Astrocyte of the cerebellum (primary cell): ENCODE results near the gene SLC6A8.
"Not testable (repeated sequence)": the region's sequence is repeated elsewhere in the genome, so short reads cannot be mapped to it uniquely, and the experiment has no call there.

Source experiments
- DNase-seq: peaks from one replicate; pipeline ENCODE4 v3.0.0-alpha.2; 2011; ENCODE audit warnings: low read depth
- H3K4me3 ChIP-seq: 2 replicates; pipeline ENCODE4 v1.5.1; 2011; ENCODE audit warnings: mild to moderate bottlenecking, low read depth, low read length, moderate library complexity
- in situ Hi-C: cut with HindIII; loops from 2 replicates; pipeline ENCODE4 v1.10.0; 2017; ENCODE audit warnings: low sequenced_read_pairs
- TF ChIP-seq, protein P1 (sequence below): IDR thresholded peaks from 2 replicates; pipeline ENCODE4 v1.5.1; 2012; ENCODE audit warnings: low read length, low read depth, moderate library complexity, mild to moderate bottlenecking; ENCODE audit errors: missing control alignments

The SLC6A8 gene

DNA sequence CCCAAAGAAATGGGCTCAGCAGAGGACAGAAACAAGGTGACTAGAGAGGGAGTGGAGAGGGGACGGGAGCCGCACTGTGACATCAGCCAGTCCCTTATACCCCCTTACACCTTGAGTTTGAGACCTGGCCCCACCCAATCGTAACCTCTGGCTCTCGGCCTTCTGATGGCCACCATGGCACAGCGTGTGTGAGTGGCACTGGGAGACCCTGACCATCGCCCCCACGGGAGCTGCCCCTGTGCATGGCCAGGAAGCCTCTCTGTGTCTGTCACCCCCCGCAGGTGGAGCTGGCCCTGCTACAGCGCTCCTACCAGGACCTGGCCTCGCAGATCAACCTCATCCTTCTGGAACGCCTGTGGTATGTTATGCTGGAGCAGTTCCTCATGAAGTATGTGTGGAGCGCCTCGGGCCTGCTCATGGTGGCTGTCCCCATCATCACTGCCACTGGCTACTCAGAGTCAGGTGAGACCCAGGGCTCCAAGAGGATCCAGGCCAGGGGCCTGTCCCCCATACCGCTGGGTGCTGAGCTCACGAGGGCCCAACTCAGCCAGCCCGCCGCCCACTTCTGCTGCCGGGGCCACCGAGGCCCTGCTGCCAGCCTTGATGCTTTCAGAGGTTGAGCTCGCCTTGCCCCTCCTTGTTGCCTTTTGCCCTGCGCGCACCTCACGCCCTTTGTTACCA, 41.4 kb downstream of the SLC6A8 start:
- in situ Hi-C loops, result no loop called here
- no peak for DNase-seq
- no peak overlapping the region for H3K4me3 ChIP-seq
- TF ChIP-seq, protein P1, sequence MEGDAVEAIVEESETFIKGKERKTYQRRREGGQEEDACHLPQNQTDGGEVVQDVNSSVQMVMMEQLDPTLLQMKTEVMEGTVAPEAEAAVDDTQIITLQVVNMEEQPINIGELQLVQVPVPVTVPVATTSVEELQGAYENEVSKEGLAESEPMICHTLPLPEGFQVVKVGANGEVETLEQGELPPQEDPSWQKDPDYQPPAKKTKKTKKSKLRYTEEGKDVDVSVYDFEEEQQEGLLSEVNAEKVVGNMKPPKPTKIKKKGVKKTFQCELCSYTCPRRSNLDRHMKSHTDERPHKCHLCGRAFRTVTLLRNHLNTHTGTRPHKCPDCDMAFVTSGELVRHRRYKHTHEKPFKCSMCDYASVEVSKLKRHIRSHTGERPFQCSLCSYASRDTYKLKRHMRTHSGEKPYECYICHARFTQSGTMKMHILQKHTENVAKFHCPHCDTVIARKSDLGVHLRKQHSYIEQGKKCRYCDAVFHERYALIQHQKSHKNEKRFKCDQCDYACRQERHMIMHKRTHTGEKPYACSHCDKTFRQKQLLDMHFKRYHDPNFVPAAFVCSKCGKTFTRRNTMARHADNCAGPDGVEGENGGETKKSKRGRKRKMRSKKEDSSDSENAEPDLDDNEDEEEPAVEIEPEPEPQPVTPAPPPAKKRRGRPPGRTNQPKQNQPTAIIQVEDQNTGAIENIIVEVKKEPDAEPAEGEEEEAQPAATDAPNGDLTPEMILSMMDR, result no peak

DNA sequence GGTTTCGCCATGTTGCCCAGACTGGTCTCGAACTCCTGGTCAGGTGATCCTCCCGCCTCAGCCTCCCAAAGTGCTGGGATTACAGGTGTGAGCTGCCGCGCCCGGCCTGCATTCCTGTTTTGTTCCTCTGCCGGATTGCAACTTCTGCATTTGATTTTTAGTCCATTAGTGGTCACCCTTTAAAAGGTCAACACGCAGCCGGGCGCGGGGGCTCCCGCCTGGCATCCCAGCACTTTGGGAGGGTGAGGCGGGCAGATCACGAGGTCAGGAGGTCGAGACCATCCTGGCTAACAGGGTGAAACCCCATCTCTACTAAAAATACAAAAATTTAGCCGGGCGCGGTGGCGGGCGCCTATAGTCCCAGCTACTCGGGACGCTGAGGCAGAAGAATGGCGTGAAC, 42.4 kb downstream of the SLC6A8 start:
- in situ Hi-C loops, DNase-seq, H3K4me3 ChIP-seq: not testable (repeated sequence)

DNA sequence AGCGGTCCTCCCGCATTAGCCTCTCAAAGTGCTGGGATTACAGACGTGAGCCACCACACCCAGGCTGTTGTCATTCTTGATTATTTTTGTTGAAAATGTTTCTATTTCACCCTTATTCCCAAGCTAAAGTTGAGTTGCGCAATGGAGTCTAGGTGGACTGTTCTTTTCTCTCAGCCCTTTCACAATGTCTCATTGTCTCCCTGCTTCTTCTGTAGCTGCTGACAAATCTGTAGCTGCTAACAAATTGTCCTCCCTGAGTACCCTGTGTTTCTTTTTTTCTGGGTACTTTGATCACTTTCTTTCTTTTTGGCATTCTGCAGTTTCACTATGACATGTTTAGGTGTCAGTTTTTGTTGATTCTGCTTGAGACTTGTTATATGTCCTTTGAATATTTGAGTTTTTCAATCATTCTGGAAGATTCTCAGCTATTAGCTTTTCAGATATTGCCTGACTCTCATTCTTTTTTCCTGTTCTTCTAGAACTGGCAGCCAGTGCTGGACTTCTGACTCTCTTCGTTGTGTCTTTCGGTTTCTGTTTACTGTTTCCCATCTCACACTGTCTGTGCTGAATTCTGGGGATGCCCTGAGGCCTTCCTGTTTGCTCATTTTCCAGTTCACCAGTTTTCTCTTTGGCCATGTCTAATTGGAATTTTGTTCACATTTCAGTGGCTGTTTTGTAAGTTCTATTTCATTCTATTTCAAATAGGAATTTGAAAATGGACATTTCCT, 43.6 kb downstream of the SLC6A8 start:
- in situ Hi-C loops, result no loop called here
- no peak for DNase-seq
- TF ChIP-seq, protein P1, result no peak
- H3K4me3 ChIP-seq, result no peak overlapping the region

DNA sequence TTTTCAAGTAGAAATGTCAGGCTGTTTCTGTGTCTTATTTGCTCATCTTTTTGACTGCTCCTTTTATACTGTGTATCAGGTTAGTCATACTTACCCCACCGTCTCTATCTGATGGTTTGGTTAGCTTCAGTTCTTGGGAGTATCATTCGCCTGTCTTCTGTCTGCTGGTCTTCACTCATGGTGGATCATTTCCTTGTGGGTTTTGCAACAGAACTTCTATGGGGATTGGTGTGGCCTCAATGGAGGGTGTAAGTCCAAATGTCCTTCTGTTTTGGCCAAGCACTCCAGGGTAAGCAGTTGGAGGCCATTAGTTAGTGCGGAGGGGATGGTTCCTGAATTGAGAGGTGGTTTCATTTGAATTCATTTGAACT, 44.1 kb downstream of the SLC6A8 start:
- TF ChIP-seq, protein P1, result no peak
- H3K4me3 ChIP-seq, result no peak overlapping the region
- DNase-seq, result no peak
- in situ Hi-C loops, result no loop called here

DNA sequence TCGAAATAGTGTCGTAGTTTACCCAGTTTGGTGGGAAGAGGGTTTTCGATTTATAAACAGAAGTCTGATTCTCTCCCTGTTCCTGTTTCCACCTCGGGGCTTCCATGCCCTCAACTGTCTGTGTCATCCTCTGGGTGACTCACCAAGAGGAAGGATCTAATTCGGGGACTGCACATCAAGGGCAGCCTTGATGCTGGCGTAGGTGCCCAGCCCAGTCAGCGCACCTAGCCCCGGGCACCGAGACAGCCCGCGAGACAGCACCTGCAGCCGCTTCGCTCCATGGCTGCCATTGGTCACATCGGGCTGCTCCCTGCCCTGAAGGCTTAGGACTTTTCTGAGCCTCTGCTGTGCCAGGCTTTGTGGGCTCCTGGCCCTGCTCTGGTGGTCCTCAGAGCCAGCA, 44.7 kb downstream of the SLC6A8 start:
- DNase-seq, result no peak
- in situ Hi-C loops, result no loop called here
- H3K4me3 ChIP-seq, result no peak overlapping the region
- TF ChIP-seq, protein P1, result no peak

DNA sequence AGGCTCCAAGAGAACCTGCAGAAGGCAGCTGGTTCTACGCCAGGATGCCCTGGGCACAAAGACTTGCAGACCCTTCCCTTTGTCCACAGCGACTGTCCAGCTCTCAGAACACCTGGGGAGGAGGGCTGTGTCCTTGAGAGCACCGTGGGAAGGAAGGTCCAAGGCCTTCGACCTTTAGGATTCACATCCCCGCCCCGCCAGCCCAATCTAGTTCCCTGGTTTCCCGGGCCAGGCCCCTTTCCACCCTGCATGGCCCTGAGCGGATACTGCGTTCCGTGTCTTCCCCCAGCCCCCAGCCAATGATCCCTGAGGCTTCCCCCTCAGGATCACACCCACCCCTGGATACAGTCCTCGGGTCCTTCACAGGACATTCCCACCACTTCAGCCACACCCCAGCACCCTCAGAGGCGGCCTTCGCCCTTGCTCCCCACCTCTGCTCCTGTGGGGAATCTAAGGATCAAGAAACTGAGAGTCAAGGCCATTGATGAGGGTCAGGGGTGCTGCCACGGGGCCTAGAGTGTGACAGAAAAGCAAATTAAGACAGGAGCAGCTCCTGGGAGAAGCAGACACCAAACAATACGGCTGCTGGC, 46.0 kb downstream of the SLC6A8 start:
- no peak for DNase-seq
- H3K4me3 ChIP-seq, result no peak overlapping the region
- TF ChIP-seq, protein P1, result no peak
- in situ Hi-C loops, result no loop called here

DNA sequence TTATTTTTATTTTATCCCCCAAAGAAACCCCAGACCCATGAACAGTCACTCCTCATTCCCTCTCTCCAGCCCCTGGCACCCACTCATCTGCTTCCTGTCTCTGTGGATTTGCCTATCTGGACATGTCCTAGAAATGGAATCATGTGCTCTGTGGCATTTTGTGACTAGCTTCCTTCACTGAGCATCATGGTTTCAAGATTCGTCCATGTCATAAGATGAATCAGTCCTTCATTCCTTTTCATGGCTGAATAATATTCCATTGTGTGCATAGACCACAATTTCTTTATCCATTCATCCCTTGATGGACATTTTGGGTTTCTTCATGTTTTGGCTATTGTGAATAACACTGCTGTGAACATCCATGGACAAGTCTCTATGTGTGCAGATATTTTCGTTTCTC, 47.1 kb downstream of the SLC6A8 start:
- no peak for DNase-seq
- in situ Hi-C loops, result no loop called here
- TF ChIP-seq, protein P1, result no peak

More for the DNA sequence above, 47.1 kb downstream of the SLC6A8 start:
- no peak overlapping the region for H3K4me3 ChIP-seq
